Right renal cortex interstitium (tissue), 3 donors: ENCODE data around the gene DNAH9. TPM values are rescaled to one million over a fixed set of nuclear protein-coding genes. Genes with fewer than 3 reads are reported as not detected.

ENCODE experiments used
- DNase-seq, 3 donors: peaks; one replicate each; pipeline ENCODE4 v3.0.0-alpha.2; 2013; ENCODE audit warnings: low read depth in 3 of 3, low spot score in 2 of 3
- polyA plus RNA-seq, 3 donors: library from polyadenylated mRNA; unstranded; fragments of 120-200 nt; gene quantifications; one replicate each; pipeline ENCODE4 v1.2.1, GENCODE V29; 2013; ENCODE audit not compliant: insufficient read length in 3 of 3

DNAH9 gene
- polyA plus RNA-seq, 3 donors: 4.1 to 13.1 (median 4.7) TPM

DNA sequence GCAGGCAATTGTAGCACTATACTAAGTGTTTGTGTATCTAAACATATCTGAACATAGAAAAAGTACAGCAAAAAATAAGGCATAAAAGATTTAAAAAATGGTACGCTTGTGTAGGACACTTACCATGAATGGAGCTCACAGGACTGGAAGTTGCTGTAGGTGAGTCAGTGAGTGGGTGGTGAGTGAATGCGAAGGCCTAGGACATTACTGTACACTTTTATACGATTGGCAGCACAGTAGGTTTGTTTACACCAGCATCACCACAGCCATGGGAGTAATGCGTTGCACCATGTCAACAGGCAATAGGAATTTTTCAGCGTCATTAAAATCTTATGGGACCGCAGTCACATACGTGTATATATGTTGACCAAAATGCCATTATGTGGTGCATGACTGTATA, 45.6 kb downstream of the DNAH9 start:
- no peak for DNase-seq

DNA sequence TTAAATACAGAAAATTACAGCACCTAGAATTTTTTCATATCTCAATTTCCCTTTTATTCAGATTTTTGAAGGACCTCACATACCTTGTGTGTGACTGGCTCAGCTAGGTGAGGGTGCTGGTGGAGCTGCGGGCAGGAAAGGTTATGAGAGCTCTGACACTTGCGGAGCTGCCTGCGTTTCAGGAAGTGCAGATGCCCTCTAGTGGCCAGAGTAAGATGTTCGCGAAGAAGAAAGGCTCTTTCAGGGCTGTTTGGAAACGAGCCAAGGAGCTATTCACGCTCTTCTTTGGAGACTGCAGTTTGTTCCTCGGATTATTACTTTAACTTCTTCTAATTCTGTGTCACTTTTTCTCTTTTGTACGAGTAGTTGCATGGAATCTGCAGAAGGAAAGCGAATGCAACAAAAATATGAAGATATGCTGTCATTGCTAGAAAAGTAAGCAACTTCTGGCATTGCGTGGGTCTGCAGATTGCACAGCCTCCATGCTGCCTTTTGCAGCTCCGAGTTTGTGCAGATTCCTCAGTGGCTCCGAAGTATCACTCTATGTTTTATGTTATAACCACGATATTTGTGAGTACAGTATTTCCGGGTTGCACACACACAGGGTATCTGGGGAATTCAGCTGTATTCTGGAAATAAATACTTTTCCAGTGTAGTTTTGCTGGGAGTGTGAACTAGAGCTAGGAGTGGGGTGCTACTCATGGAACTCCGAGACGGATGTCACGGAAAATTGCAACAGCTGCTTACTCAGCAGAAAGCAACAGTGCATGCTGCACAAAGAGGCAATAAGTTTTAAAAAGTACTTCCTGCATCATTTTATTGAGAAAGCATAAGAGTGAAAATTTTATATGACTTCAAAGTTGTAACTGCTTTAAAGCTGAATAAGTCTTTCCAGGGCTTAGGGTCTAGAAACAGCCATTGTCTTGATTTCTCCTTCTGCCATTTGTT, 46.3 kb downstream of the DNAH9 start:
- peak; percentile 64 to 67 (median 66) for DNase-seq

DNA sequence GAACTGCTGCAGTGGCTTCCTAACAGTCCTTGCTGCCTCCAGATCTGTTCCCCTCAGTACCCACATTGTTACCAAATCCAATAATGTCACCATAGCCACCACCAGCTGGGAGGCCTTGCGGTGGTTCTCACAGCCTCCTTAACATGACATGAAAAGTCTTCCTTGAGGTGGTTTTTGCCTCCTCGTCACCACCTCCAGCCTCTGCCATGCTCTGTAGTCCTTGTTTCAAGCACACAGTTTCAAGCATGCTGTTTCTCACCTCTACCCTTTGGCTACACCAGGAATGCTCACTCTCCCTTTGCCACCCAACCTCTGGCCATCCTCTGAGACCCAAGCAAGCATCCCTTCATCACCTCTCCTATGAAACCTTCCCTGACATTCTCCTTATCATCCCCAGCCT, 47.2 kb downstream of the DNAH9 start:
- no peak for DNase-seq

DNA sequence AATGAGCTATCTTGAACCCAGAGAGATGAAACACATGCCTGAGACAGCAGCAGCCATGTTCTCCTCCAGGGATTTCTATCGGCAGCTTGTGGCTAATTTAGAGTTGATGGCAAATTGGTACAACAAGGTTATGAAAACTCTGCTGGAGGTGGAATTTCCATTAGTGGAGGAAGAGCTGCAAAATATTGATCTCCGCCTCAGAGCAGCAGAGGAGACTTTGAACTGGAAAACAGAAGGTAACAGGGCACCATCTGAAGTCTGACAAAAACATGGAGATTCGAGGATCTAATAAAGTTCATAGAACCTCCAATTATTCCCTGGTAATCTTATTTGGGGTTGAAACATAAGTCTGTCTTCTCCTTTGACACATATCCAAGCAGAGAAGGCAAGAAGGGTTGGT, 52.8 kb downstream of the DNAH9 start:
- no peak for DNase-seq

DNA sequence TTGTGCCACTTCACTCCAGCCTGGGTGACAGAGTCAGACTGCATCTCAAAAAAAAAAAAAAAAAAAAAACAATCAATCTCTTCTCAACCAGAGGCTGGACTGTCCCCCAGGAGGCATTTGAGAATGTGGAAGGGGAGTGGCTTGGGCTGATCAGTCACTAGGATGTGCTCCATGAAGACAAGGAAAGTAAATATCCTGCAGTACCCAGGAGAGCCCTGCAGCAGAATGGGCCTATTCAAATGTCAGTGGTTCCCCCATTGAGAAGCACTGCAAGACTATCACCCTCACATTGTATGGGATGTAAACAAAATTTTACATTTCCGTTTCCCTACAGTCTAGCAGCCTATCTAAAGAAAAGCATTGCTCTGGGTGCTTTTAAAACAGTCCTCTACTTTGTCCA, 70.3 kb downstream of the DNAH9 start:
- DNase-seq: no peak

DNA sequence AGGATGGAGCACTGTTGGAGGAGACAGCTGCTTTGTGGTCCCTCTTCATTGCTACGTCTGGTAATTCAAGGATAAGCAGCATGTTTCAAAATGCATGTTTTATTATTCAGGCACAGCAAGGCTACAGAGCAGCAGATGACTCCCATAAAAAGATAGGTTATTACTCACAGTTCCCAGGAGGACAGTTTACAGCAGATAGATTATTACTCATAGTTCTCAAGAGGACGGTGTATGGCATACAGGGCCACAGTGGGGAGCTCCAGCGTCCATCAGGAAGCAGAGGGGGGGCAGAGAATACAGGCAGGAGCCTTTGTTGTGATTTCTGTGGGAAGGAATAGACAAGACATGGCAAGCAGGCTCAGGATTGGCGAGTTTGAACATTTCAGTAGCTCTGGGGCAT, 72.9 kb downstream of the DNAH9 start:
- DNase-seq: no peak

DNA sequence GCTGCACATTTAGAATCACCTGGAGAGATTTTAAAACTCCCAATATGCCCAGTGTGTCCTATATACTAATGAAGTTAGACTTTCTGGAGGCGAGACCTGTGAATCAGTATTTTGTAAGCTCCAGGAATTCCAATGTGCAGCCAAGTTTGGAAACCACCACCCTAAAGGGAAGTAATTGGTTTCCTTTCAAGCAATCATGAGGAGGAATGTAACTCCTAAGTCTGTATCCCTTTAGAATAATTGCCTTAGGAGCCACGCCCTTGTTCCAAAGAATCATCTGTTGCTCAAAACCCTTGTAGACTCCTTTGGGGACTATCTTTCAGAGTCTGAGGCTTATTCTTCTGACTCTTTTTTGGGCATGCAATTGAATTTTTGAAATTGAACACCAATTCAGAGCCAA, 84.4 kb downstream of the DNAH9 start:
- DNase-seq: no peak

DNA sequence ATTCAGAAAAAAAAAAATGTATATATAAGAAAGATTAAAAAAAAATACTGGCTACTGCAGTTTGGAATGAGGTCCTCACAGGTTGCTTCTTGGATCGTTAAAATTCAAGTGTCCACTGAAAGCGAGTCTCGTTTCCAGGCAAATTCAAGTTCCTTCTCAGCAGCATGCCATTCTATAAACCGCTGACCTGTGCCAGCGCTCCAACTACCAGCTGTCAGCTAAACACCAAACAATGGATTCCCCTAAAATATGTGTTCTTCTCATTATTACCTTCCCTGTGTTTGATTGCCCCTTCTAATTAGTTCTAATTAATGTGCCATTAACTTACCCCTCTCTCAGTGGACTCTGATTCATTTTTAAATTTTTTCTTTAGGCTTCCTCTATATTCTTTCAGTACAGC, 92.4 kb downstream of the DNAH9 start:
- DNase-seq: no peak

DNA sequence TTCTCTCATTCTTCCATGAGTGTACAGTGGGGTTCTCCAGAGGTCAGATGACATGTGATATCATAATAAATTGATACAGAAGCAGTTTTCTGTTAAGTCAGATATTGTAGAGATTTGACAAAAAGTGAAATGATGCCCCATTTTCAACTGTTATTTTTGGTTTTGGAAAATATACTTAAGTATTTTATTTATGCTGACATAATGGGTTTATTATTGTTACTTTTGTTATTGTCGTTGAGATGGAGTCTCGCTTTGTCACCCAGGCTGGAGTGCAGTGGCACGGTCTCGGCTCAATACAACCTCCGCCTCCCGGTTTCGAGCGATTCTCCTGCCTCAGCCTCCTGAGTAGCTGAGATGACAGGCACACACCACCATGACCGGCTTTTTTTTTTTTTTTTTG, 94.4 kb downstream of the DNAH9 start:
- no peak for DNase-seq

DNA sequence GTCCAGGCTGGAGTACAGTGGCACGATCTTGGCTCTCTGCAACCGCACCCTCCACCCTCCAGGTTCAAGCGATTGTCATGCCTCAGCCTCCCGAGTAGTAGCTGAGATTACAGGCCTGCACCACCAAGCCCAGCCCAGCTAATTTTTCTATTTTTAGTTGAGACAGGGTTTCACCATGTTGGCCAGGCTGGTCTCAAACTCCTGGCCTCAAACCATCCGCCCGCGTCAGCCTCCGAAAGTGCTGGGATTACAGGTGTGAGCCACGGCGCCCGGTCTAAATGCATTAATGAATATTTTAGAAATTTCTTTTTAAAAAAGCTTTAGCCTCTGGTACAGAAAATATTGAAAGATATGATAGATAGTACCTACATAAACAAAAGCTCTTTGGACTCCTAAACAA, 95.0 kb downstream of the DNAH9 start:
- no peak for DNase-seq

DNA sequence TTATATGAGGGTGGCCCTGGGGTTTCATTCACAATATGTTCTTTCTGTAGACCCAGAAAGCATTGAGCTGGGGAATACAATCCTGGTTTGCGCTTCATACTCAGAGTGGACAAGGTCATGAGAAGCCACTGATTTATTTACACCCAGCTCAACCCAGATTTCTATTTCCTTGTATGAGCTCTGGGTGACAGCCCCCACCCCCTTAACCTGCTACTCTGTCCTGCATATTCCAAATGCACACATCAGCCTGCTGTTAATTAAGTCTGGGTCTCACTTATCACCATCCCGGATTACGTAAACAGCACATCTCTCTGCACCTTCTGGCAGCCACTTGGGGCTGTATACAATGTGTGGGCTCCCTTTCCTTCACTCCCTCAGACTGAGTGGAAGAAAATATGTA, 102.4 kb downstream of the DNAH9 start:
- DNase-seq: no peak

DNA sequence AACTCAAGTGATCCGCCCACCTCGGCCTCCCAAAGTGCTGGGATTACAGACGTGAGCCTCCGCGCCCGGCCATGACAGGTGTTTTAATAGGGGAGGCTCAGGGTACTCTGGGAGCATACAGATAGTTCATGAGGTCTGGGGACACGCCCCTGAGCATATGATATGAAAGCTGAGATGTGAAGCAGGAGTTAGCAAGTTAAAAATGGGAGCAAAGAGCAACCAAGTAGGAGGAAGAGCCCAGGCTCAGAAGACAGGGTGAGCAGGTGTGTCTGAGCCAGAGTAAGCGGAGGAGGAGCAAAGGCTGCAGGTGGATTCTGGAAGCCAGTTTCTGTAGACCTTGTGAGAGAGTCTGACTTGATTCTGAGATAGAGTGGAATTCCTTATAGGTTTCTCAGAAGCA, 103.6 kb downstream of the DNAH9 start:
- no peak for DNase-seq

DNA sequence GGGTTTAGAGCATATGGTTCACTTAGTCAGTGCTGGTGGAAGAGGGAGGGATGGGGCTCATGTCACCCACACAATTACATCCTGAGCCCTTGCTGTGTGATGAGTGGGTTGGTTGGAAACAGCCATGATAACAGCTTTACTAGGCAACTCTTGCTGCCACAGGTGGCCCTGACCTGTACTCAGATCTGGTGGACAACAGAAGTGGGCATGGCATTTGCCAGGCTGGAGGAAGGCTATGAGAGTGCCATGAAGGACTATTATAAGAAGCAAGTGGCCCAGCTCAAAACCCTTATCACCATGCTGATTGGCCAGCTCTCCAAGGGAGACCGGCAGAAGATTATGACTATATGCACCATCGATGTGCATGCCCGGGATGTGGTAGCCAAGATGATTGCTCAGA, 105.8 kb downstream of the DNAH9 start:
- no peak for DNase-seq

DNA sequence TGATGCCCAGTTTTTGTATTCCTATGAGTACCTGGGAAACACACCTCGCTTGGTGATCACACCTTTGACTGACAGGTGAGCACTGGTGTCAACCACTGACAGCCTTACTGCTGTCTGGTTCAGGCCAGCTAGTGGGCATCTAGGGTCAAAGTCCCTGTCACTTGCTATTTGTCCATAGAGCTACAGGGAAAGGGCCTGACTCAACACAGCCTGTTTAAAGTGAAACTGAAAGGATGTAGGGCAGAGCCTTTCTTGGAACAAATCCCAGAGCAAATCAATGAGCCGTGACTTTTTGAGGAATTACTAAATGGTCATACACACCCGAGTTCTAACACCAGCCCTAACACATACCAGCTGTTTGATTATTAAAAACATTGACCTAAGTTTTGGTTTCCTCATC, 106.8 kb downstream of the DNAH9 start:
- DNase-seq: peak in 1 of 3 donors; percentile 15

DNA sequence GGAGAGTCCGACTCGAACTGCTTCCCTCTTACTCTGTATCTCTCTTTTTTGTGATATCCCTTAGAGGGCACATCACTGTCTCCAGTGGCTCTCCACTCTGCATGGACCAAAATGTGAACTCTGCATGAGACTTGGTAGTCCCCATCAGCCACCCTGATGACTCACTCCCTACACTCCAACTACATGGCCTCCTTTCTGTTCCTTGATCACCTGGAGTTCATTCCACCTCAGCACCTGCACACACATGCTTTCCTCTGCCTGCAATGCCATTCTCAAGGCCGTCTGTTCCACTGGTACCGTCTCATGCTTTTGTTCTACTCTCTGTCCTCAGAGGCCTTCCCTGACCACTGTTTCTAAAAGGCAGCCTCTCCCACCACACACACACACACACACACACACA, 109.3 kb downstream of the DNAH9 start:
- no peak for DNase-seq

DNA sequence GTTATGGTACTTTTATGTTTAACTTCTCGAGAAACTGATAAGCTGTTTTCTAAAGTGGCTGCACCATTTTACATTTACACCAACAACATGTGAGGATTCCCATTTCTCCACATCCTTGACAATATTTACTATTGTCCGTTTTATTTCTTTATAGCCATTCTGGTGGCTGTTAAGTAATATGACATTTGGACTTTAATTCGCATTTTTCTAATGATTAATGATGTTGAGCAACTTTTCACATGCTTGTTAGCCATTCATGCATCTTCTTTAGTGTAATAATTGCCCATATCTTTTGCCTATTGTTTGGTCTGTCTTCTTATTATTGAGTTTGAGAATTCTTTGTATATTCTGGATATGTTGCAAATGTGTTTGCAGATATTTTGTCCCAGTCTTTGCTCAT, 114.2 kb downstream of the DNAH9 start:
- no peak for DNase-seq

DNA sequence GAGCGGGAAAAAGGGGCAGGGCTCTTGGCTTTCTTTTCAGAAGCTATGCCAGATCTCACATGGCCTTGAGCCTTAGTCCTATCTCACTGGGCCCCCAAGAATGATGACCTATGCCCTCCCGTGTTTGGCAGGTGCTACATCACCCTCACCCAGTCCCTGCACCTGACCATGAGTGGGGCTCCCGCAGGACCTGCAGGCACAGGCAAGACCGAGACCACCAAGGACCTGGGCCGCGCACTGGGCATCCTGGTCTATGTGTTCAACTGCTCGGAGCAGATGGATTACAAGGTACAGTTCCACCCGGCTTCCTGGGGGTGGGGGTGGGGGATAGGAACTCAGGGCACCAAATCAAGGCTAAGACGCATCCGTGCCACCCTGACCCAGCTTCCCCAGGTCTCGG, 120.9 kb downstream of the DNAH9 start:
- DNase-seq: no peak

DNA sequence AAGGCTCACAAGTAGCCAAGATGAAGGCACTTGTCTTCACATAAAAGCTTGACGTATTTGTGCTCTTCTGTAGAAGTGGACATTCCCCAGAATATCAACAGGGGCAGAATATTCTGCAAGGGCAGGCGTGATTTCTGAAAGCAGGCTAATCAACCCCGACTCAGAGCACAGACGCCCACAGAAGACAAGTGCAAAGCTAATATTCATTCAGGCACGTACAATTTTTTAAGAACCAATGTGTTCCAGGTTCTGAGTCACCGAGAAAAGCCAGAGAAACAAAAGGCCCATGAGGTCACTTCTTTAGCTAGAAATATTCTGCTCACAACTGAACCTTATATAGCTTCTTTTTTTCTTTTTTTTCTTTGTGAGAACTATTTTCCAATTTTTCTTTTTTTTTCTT, 121.6 kb downstream of the DNAH9 start:
- DNase-seq: no peak

DNA sequence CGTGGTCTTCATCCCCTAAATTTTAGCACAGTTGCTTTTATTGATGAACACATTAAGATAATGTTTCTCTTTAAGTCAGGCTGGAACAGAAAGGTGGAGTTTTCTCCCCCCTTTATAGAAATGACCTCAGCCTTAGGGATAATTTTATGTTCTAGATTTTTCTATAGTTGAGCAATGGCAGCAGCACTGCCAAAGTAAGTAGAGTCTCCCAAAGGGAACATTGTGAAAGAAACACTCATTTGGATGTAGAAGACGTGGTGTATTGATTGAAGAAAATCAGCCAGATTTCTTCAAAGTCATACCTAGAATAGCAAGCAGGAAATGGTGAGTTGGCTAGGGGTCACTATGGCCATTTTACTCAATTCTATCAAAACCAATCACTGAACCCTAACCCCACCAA, 122.5 kb downstream of the DNAH9 start:
- DNase-seq: no peak

DNA sequence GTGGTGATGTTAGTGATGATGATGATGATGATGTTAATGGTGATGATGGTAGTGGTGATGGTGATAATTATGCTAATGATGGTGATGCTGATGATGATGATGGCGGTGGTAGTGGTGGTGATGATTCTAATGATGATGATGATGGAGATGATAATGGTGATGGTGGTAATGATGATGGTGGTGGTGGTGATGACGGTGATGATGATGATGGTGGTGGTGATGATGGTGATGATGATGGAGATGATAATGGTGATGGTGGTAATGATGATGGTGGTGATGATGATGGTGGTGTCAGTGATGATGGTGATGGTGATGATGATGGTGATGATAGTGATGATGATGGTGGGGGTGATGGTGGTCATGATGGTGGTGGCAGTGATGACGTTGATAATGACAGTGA, 132.5 kb downstream of the DNAH9 start:
- DNase-seq: no peak

DNA sequence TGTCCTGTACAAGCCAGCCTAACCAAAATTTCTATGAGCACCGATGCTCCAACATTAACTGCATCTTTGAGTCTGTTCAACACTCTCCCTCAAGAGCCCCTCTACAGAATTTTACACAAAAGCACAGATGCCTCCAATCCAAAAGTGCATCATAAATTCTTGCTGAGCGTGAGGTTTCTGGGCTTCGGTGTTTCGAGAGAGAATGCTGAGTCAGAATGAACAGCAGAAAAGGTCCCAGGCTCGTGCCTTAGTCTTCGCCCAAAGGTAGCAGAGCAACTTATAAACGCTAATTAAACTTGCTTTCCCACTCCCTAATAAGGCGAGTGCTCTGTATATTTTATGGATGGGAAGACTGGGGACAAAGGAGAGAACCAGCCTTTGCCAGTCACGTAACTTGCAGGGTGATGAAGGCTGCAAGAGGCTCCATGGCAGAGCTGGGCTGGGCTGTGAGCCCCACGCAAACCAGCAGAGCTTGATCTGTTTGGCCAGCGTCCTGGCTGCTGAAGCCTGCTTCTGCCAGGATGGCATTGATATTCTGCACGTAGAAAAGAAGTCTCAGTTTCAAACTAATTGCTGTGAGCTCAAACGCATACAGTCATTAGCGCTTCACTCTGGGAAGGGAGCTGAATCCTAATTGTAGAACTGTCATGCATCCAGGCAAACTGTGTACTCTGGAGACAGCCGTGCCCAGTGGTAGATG, 138.5 kb downstream of the DNAH9 start:
- no peak for DNase-seq

DNA sequence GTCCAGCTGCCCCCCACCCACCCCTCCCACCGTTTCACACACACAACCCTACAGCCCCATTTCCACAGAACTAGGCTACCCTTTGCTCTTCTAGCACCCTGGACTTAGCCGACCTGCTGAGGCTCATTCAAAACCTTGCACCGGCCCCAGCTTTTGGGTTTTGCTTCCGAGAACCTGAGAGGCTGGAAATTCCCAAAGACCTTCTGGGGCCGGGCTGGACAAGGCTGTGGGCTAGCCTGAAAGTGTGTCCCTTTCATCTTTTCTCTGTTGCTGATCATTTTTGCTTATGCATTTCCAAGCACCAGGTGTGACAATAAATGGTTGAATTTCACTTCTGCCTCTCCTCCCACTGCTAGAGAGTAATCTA, 139.0 kb downstream of the DNAH9 start:
- DNase-seq: no peak
